OCI-LY1 (cell line): ENCODE data around the gene PRSS56.

Experiments used
- H2AFZ ChIP-seq: fragments of 200-600 bp; sonication (generic), shearing (Covaris generic); 2 replicates; pipeline ENCODE4 v1.6.0; 2014; ENCODE audit warnings: antibody characterized with exemption, mild to moderate bottlenecking, low read length
- H3F3A ChIP-seq: fragments of 200-600 bp; sonication (generic), shearing (Covaris generic); 2 replicates; pipeline ENCODE4 v1.6.0; 2014; ENCODE audit warnings: mild to moderate bottlenecking, antibody characterized with exemption, low read length, moderate library complexity; ENCODE audit not compliant: insufficient read depth
- H3K27ac ChIP-seq: fragments of 200-600 bp; sonication (generic); 2 replicates; pipeline ENCODE4 v1.5.1; 2014; ENCODE audit warnings: low read length, mixed run types, mild to moderate bottlenecking, low read depth; ENCODE audit not compliant: poor library complexity, severe bottlenecking
- H3K27me3 ChIP-seq: fragments of 200-600 bp; sonication (generic); 2 replicates; pipeline ENCODE4 v1.6.0; 2014; ENCODE audit warnings: antibody characterized with exemption, mild to moderate bottlenecking, low read length, moderate library complexity; ENCODE audit not compliant: insufficient read depth
- H3K36me3 ChIP-seq: fragments of 200-600 bp; sonication (generic); 2 replicates; pipeline ENCODE4 v1.6.1; 2014; ENCODE audit warnings: mild to moderate bottlenecking, antibody characterized with exemption, low read length, moderate library complexity, mixed read lengths; ENCODE audit not compliant: insufficient read depth
- H3K4me1 ChIP-seq: fragments of 200-600 bp; sonication (generic); 2 replicates; pipeline ENCODE4 v1.5.1; 2014; ENCODE audit warnings: mild to moderate bottlenecking, low read length, moderate library complexity; ENCODE audit not compliant: insufficient read depth, severe bottlenecking
- H3K4me2 ChIP-seq: fragments of 200-600 bp; sonication (generic), shearing (Covaris generic); 2 replicates; pipeline ENCODE4 v1.6.1; 2014; ENCODE audit warnings: low read length
- H3K4me3 ChIP-seq: fragments of 200-600 bp; sonication (generic); 2 replicates; pipeline ENCODE4 v1.5.1; 2014; ENCODE audit warnings: low read length, low read depth, mild to moderate bottlenecking, mixed read lengths; ENCODE audit not compliant: poor library complexity, severe bottlenecking
- H3K79me2 ChIP-seq: fragments of 200-600 bp; shearing (Covaris generic); 2 replicates; pipeline ENCODE4 v1.6.1; 2016; ENCODE audit warnings: mixed run types, low read length, mixed read lengths; ENCODE audit not compliant: insufficient read depth
- H3K9ac ChIP-seq: fragments of 200-600 bp; sonication (generic), shearing (Covaris generic); 2 replicates; pipeline ENCODE4 v1.6.1; 2014; ENCODE audit warnings: mild to moderate bottlenecking, low read length, mixed read lengths
- H3K9me2 ChIP-seq: fragments of 200-600 bp; sonication (generic), shearing (Covaris generic); 2 replicates; pipeline ENCODE4 v1.6.1; 2014; ENCODE audit warnings: low read depth, mild to moderate bottlenecking, low read length, mixed read lengths
- H3K9me3 ChIP-seq: fragments of 200-600 bp; shearing (Covaris generic); 2 replicates; pipeline ENCODE4 v1.6.1; 2014; ENCODE audit warnings: low read length, mixed read lengths
- H4K20me1 ChIP-seq: fragments of 200-600 bp; sonication (generic), shearing (Covaris generic); 2 replicates; pipeline ENCODE4 v1.6.0; 2016; ENCODE audit warnings: mild to moderate bottlenecking, low read length; ENCODE audit not compliant: insufficient read depth
- CTCF ChIP-seq: fragments of 200-600 bp; sonication (generic), shearing (Covaris generic); IDR thresholded peaks from 2 replicates; pipeline ENCODE4 v1.5.1; 2017; ENCODE audit warnings: mild to moderate bottlenecking, antibody characterized with exemption, low read length, moderate library complexity, mixed read lengths
- EZH2 ChIP-seq: fragments of 200-600 bp; sonication (generic), shearing (Covaris generic); IDR thresholded peaks from 2 replicates; pipeline ENCODE4 v1.8.0; 2017; ENCODE audit warnings: borderline replicate concordance, mixed run types, mild to moderate bottlenecking, antibody characterized with exemption, low read length, moderate library complexity, mixed read lengths

The PRSS56 gene

GRCh38 chr2:232479341-232480200, 40.6 kb upstream of the PRSS56 start:
- Histone ChIP-seq H3K4me1 (no peaks in the 10 kb centered on the region), H3K27ac (no peak overlapping the region), H4K20me1 (no peaks in the 10 kb centered on the region), H3K4me2 (no peak overlapping the region), H3K79me2 (no peaks in the 10 kb centered on the region), H3K27me3 (no peaks in the 10 kb centered on the region), H3K9me2 (no peaks in the 10 kb centered on the region), H3K36me3 (no peaks in the 10 kb centered on the region), H2AFZ (no peak overlapping the region), H3K9me3 (no peaks in the 10 kb centered on the region), H3K9ac (no peak overlapping the region), H3F3A (no peaks in the 10 kb centered on the region), H3K4me3 (no peak overlapping the region)
- no peak for TF ChIP-seq CTCF
- TF ChIP-seq EZH2: no peak

- no peak overlapping the region for H3K4me3 ChIP-seq
- H3K27me3 ChIP-seq: no peaks in the 10 kb centered on the region
- no peaks in the 10 kb centered on the region for H3K9me2 ChIP-seq
- no peak overlapping the region for H3K9ac ChIP-seq
- no peaks in the 10 kb centered on the region for H3K4me1 ChIP-seq
- H3K4me2 ChIP-seq: no peak overlapping the region
- no peaks in the 10 kb centered on the region for H3K9me3 ChIP-seq
- no peaks in the 10 kb centered on the region for H3F3A ChIP-seq
- TF ChIP-seq CTCF (no peak), EZH2 (no peak)
- H3K27ac ChIP-seq: no peak overlapping the region
- H4K20me1 ChIP-seq: no peaks in the 10 kb centered on the region
- H3K79me2 ChIP-seq: no peaks in the 10 kb centered on the region
- H2AFZ ChIP-seq: no peak overlapping the region
- H3K36me3 ChIP-seq: no peaks in the 10 kb centered on the region
These were observed 39.7 kb upstream of the PRSS56 start for GRCh38 chr2:232480201-232481190.

- no peak overlapping the region for H2AFZ ChIP-seq
- no peak for TF ChIP-seq CTCF
- TF ChIP-seq EZH2: no peak
- H3K4me2 ChIP-seq: no peak overlapping the region
- H3K27ac ChIP-seq: no peak overlapping the region
- H3K9me2 ChIP-seq: no peaks in the 10 kb centered on the region
- H3F3A ChIP-seq: no peaks in the 10 kb centered on the region
- no peak overlapping the region for H3K4me3 ChIP-seq
- H3K4me1 ChIP-seq: no peaks in the 10 kb centered on the region
- no peaks in the 10 kb centered on the region for H4K20me1 ChIP-seq
- H3K9ac ChIP-seq: no peak overlapping the region
- H3K27me3 ChIP-seq: no peaks in the 10 kb centered on the region
- no peaks in the 10 kb centered on the region for H3K79me2 ChIP-seq
- H3K36me3 ChIP-seq: no peaks in the 10 kb centered on the region
- no peaks in the 10 kb centered on the region for H3K9me3 ChIP-seq
These were observed 38.7 kb upstream of the PRSS56 start for GRCh38 chr2:232481322-232482140.
